HCT116 (cell line): Measurements from ENCODE around the gene CDK14. TPM values are rescaled to one million over a fixed set of nuclear protein-coding genes. Genes with fewer than 3 reads are reported as not detected.

Experiments
- ATAC-seq: fragments of 200-7000 bp; cut with Tn5 transposase; 2 replicates; pipeline ENCODE4 v1.9.1; 2020; ENCODE audit warnings: mild to moderate bottlenecking, moderate library complexity
- BruUV-seq: library from RNA; stranded (reverse); fragments of 400-500 nt; replicated peaks from 2 replicates; lab custom pipeline; 2021; lab: Mats Ljungman, UMichigan
- CTCF ChIA-PET: fragments of 300-600 bp; sonication (Branson Sonifier 250); formaldehyde crosslinking; loops from one replicate; lab custom pipeline; 2021; ENCODE audit warnings: antibody characterized with exemption; lab: Charles Lee
- POLR2A ChIA-PET: fragments of 300-600, 350-600 bp; sonication (Branson Sonifier 250); formaldehyde crosslinking; loops from one replicate; lab custom pipeline; 2021; ENCODE audit warnings: antibody characterized with exemption; lab: Charles Lee
- RAD21 ChIA-PET, 2 experiments: fragments of 300-600 bp; sonication (Branson Sonifier 250); formaldehyde crosslinking; loops; one replicate each; lab custom pipeline; 2023; ENCODE audit warnings: low total read pairs in 2 of 2; ENCODE audit not compliant: uncharacterized antibody in 2 of 2, unreplicated experiment in 2 of 2, low non-redundant PET in 1 of 2; lab: Charles Lee
- DNase-seq: peaks from one replicate; pipeline ENCODE4 v3.0.0-alpha.2; 2010; ENCODE audit warnings: low read depth, low spot score
- H2AFZ ChIP-seq: fragments of 200-600 bp; shearing (Covaris generic), sonication (generic); 2 replicates; pipeline ENCODE4 v1.6.1; 2017; ENCODE audit warnings: low read depth, mixed run types, mixed read lengths, antibody characterized with exemption, low read length; ENCODE audit not compliant: poor library complexity, severe bottlenecking
- H3K27ac ChIP-seq: 2 replicates; pipeline ENCODE4 v1.5.1; 2012; ENCODE audit warnings: low read depth, low read length
- H3K27me3 ChIP-seq: fragments of 200-600 bp; sonication (generic); 2 replicates; pipeline ENCODE4 v1.6.1; 2016; ENCODE audit warnings: mixed run types, low read length, mixed read lengths; ENCODE audit not compliant: insufficient read depth
- H3K36me3 ChIP-seq, 2 experiments: fragments of 200-500 bp in 1 of 2; fragments of 200-600 bp in 1 of 2; sonication (Bioruptor generic) in 1 of 2; sonication (generic) in 1 of 2; 2 replicates each; pipeline versions ENCODE4 v1.5.1 to v1.6.1; 2014 to 2016; ENCODE audit warnings: low read length in 2 of 2, inconsistent platforms in 1 of 2, mixed read lengths in 1 of 2, mixed run types in 1 of 2; ENCODE audit not compliant: insufficient read depth in 2 of 2, control insufficient read depth in 1 of 2
- H3K4me1 ChIP-seq, 2 experiments: fragments of 200-600 bp in 1 of 2; sonication (generic) in 1 of 2; 2 replicates each; pipeline versions ENCODE4 v1.5.1 to v1.6.1; 2012 to 2017; ENCODE audit warnings: low read length in 2 of 2, inconsistent platforms in 1 of 2, mild to moderate bottlenecking in 1 of 2, mixed read lengths in 1 of 2, mixed run types in 1 of 2, moderate library complexity in 1 of 2; ENCODE audit not compliant: insufficient read depth in 2 of 2, control insufficient read depth in 1 of 2
- H3K4me2 ChIP-seq: fragments of 200-600 bp; sonication (generic); 2 replicates; pipeline ENCODE4 v1.6.1; 2017; ENCODE audit warnings: mixed run types, low read length, mixed read lengths
- H3K4me3 ChIP-seq, 2 experiments: fragments of 200-600 bp in 1 of 2; sonication (generic) in 1 of 2; replicated peaks in 1 of 2; 2 replicates each; pipeline ENCODE4 v1.5.1; 2011 to 2016; ENCODE audit warnings: low read length in 2 of 2, control low read depth in 1 of 2, low read depth in 1 of 2, mild to moderate bottlenecking in 1 of 2, mixed read lengths in 1 of 2, mixed run types in 1 of 2
- H3K79me2 ChIP-seq: fragments of 200-600 bp; sonication (generic); 2 replicates; pipeline ENCODE4 v1.6.1; 2017; ENCODE audit warnings: mild to moderate bottlenecking, mixed run types, low read length, moderate library complexity, mixed read lengths; ENCODE audit not compliant: insufficient read depth
- H3K9ac ChIP-seq: fragments of 200-600 bp; sonication (generic); 2 replicates; pipeline ENCODE4 v1.6.1; 2016; ENCODE audit warnings: low read length, mixed read lengths
- H3K9me2 ChIP-seq: fragments of 200-600 bp; sonication (generic), shearing (Covaris generic); 2 replicates; pipeline ENCODE4 v1.6.1; 2017; ENCODE audit warnings: mixed run types, mild to moderate bottlenecking, moderate library complexity; ENCODE audit not compliant: insufficient read depth
- H3K9me3 ChIP-seq, 2 experiments: fragments of 200-500 bp in 1 of 2; fragments of 200-600 bp in 1 of 2; sonication (Bioruptor generic) in 1 of 2; sonication (generic) in 1 of 2; 2 replicates each; pipeline ENCODE4 v1.6.1; 2014 to 2017; ENCODE audit warnings: low read length in 2 of 2, mixed read lengths in 2 of 2, inconsistent platforms in 1 of 2, low read depth in 1 of 2, mild to moderate bottlenecking in 1 of 2, mixed run types in 1 of 2, moderate library complexity in 1 of 2; ENCODE audit not compliant: control insufficient read depth in 1 of 2, insufficient read depth in 1 of 2
- H4K20me1 ChIP-seq: fragments of 200-600 bp; sonication (generic), shearing (Covaris generic); 2 replicates; pipeline ENCODE4 v1.6.1; 2017; ENCODE audit warnings: mixed run types, mild to moderate bottlenecking, moderate library complexity; ENCODE audit not compliant: insufficient read depth
- CBX3 ChIP-seq: IDR thresholded peaks from 2 replicates; pipeline ENCODE4 v1.6.1; 2012; ENCODE audit warnings: low read depth
- CEBPB ChIP-seq: IDR thresholded peaks from 2 replicates; pipeline ENCODE4 v1.6.1; 2012; ENCODE audit warnings: low read depth
- EGR1 ChIP-seq: IDR thresholded peaks from 2 replicates; pipeline ENCODE4 v1.6.1; 2012; ENCODE audit warnings: low read depth
- EZH2 ChIP-seq: fragments of 200-600 bp; sonication (generic); IDR thresholded peaks from 2 replicates; pipeline ENCODE4 v1.6.1; 2017; ENCODE audit warnings: antibody characterized with exemption, mixed run types
- POLR2AphosphoS5 ChIP-seq: IDR thresholded peaks from 2 replicates; pipeline ENCODE4 v1.6.1; 2011; ENCODE audit warnings: mild to moderate bottlenecking, low read depth, low read length, moderate library complexity
- RAD21 ChIP-seq: IDR thresholded peaks from 2 replicates; pipeline ENCODE4 v1.6.1; 2012; ENCODE audit warnings: low read depth, mild to moderate bottlenecking
- SIN3A ChIP-seq: IDR thresholded peaks from 2 replicates; pipeline ENCODE4 v1.6.1; 2012; ENCODE audit warnings: low read depth
- SP1 ChIP-seq: IDR thresholded peaks from 2 replicates; pipeline ENCODE4 v1.6.1; 2012; ENCODE audit warnings: low read depth
- SRF ChIP-seq: IDR thresholded peaks from 2 replicates; pipeline ENCODE4 v1.6.1; 2012; ENCODE audit warnings: low read depth
- TCF7L2 ChIP-seq: IDR thresholded peaks from 2 replicates; pipeline ENCODE4 v1.7.0; 2011; ENCODE audit warnings: borderline replicate concordance, inconsistent platforms; ENCODE audit not compliant: insufficient read depth, insufficient read length; ENCODE audit errors: extremely low read depth
- YY1 ChIP-seq: IDR thresholded peaks from 2 replicates; pipeline ENCODE4 v1.6.1; 2011; ENCODE audit warnings: low read length, low read depth, moderate library complexity, mild to moderate bottlenecking; ENCODE audit not compliant: insufficient replicate concordance; ENCODE audit errors: extremely low read depth
- ZFX ChIP-seq: fragments of 450-650 bp; IDR thresholded peaks from 2 replicates; pipeline ENCODE4 v1.6.1; 2017
- ZNF274 ChIP-seq: fragments of 200-500 bp; sonication (Bioruptor generic); IDR thresholded peaks from 2 replicates; pipeline ENCODE4 v1.6.1; 2014; ENCODE audit warnings: mild to moderate bottlenecking, low read depth, low read length, inconsistent platforms
- intact Hi-C: fragments of 100-400 bp; cut with micrococcal nuclease; formaldehyde crosslinking; loops from 2 replicates; pipeline ENCODE4 v1.10.0; 2022
- total RNA-seq: library from RNA; stranded (reverse); gene quantifications from one replicate; pipeline ENCODE4 v1.2.1, GENCODE V29; 2021; ENCODE audit not compliant: unreplicated experiment
- TF ChIP-seq, protein P1 (sequence below): IDR thresholded peaks from 2 replicates; pipeline ENCODE4 v1.6.1; 2012
- TF ChIP-seq, protein P2 (sequence below): IDR thresholded peaks from 2 replicates; pipeline ENCODE4 v1.6.1; 2012
- TF ChIP-seq, protein P3 (sequence below): IDR thresholded peaks from 2 replicates; pipeline ENCODE4 v1.6.1; 2012; ENCODE audit warnings: low read depth

The CDK14 gene
- total RNA-seq, 1 experiment from 2014 or later = 10.2 TPM

DNA sequence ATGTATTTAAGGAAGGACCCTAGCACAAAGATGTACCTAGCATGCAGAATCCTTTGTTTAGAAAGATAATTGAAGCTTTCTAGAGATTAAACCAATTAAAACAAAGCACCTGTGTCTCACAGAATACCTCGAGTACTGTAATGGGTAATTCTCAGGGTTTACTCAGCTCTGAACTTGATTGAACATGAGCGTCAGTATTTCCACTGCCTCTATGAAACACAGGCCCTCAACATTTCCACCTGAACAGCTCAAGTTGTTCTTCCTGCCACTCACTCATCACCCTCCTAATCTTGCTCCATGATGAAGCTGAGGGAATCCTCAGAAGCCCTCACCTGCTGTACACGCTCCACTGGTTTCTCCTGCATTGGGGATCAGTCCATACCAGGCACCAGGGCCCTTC, 634.4 kb downstream of the CDK14 start:
- intact Hi-C loops = no loop called here
- ChIA-PET CTCF (no interaction called here), RAD21 (no interaction called here), POLR2A (no interaction called here)
- ATAC-seq = no peak
- H3K9me2 ChIP-seq = no peaks in the 10 kb centered on the region
- H3K79me2 ChIP-seq = no peaks in the 10 kb centered on the region
- no peak overlapping the region for H3K4me3 ChIP-seq
- no peak for DNase-seq
- no TSS peak for BruUV-seq
- no peak overlapping the region for H2AFZ ChIP-seq
- no peak overlapping the region for H3K27ac ChIP-seq
- no peaks in the 10 kb centered on the region for H4K20me1 ChIP-seq
- TF ChIP-seq EGR1 = no peak
- TF ChIP-seq, protein P1, sequence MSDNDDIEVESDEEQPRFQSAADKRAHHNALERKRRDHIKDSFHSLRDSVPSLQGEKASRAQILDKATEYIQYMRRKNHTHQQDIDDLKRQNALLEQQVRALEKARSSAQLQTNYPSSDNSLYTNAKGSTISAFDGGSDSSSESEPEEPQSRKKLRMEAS = no peak
- TF ChIP-seq RAD21 = no peak
- no peak for TF ChIP-seq CBX3
- no peak for TF ChIP-seq ZFX
- no peak for TF ChIP-seq ZNF274
- no peaks in the 10 kb centered on the region for H3K9me3 ChIP-seq
- H3K4me1 ChIP-seq = no peaks in the 10 kb centered on the region
- H3K36me3 ChIP-seq = no peaks in the 10 kb centered on the region
- peaks cover 30% of the 10 kb centered on the region; the same call in 1 of the 2 replicates for H3K27me3 ChIP-seq
- H3K9ac ChIP-seq = no peak overlapping the region
- H3K4me2 ChIP-seq = no peak overlapping the region

DNA sequence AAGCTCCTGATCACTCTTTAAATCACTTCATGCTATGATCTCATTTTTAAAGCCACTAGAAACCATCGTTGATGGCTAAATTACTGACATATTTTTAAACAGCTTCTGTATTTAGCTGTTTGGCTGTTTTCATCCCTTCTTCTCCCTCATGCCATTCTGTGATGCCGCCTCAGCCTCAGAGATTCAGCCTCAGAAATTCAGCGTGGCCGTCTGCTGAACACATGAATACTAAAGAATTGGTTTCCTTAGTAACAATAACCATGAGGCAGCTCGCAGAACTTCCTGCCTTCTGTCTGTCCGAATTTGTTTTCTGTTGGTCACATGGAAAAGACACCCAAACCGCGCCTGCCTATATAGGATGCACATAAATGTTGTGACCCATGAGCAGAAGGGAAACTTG, 637.1 kb downstream of the CDK14 start:
- H3K9me2 ChIP-seq = no peaks in the 10 kb centered on the region
- ChIA-PET CTCF (no interaction called here), POLR2A (no interaction called here), RAD21 (no interaction called here)
- H3K4me3 ChIP-seq = no peak overlapping the region
- no peak overlapping the region for H3K4me2 ChIP-seq
- H3K27ac ChIP-seq = no peak overlapping the region
- TF ChIP-seq SIN3A (no peak), SRF (no peak), SP1 (no peak), CEBPB (no peak), EGR1 (no peak), CBX3 (no peak), TCF7L2 (no peak), YY1 (no peak), POLR2AphosphoS5 (no peak), RAD21 (no peak), EZH2 (no peak), ZNF274 (no peak)
- TF ChIP-seq, protein P2, sequence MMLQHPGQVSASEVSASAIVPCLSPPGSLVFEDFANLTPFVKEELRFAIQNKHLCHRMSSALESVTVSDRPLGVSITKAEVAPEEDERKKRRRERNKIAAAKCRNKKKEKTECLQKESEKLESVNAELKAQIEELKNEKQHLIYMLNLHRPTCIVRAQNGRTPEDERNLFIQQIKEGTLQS = no peak
- TF ChIP-seq, protein P3, sequence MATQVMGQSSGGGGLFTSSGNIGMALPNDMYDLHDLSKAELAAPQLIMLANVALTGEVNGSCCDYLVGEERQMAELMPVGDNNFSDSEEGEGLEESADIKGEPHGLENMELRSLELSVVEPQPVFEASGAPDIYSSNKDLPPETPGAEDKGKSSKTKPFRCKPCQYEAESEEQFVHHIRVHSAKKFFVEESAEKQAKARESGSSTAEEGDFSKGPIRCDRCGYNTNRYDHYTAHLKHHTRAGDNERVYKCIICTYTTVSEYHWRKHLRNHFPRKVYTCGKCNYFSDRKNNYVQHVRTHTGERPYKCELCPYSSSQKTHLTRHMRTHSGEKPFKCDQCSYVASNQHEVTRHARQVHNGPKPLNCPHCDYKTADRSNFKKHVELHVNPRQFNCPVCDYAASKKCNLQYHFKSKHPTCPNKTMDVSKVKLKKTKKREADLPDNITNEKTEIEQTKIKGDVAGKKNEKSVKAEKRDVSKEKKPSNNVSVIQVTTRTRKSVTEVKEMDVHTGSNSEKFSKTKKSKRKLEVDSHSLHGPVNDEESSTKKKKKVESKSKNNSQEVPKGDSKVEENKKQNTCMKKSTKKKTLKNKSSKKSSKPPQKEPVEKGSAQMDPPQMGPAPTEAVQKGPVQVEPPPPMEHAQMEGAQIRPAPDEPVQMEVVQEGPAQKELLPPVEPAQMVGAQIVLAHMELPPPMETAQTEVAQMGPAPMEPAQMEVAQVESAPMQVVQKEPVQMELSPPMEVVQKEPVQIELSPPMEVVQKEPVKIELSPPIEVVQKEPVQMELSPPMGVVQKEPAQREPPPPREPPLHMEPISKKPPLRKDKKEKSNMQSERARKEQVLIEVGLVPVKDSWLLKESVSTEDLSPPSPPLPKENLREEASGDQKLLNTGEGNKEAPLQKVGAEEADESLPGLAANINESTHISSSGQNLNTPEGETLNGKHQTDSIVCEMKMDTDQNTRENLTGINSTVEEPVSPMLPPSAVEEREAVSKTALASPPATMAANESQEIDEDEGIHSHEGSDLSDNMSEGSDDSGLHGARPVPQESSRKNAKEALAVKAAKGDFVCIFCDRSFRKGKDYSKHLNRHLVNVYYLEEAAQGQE = no peak
- TF ChIP-seq, protein P1 = no peak
- H3K36me3 ChIP-seq = no peaks in the 10 kb centered on the region
- H3K9me3 ChIP-seq = no peaks in the 10 kb centered on the region
- no peak overlapping the region for H3K9ac ChIP-seq
- H3K27me3 ChIP-seq = peaks cover 24% of the 10 kb centered on the region; the same call in 1 of the 2 replicates
- intact Hi-C loops = no loop called here
- DNase-seq = no peak
- no peak for ATAC-seq
- no peaks in the 10 kb centered on the region for H3K4me1 ChIP-seq
- no peak overlapping the region for H2AFZ ChIP-seq
- no peaks in the 10 kb centered on the region for H3K79me2 ChIP-seq
- BruUV-seq = no TSS peak
- no peaks in the 10 kb centered on the region for H4K20me1 ChIP-seq
